Lung (tissue), 12 donors: Measurements from ENCODE around the gene GLDN. TPM values are rescaled to one million over a fixed set of nuclear protein-coding genes. Genes with fewer than 3 reads are reported as not detected.

ENCODE experiments used
- ATAC-seq: fragments of 200-7000 bp; cut with Tn5 transposase; one replicate; pipeline ENCODE4 v1.9.1; 2020; ENCODE audit warnings: moderate number of reproducible peaks; ENCODE audit not compliant: insufficient read depth, low FRiP score
- DNase-seq, 3 donors: peaks; one replicate each; pipeline ENCODE4 v3.0.0-alpha.2; 2013 to 2017
- H3K27ac ChIP-seq, 2 donors: one replicate each; pipeline ENCODE4 v1.5.1; 2013; ENCODE audit warnings: mild to moderate bottlenecking in 2 of 2, moderate library complexity in 2 of 2, control low read depth in 1 of 2, inconsistent platforms in 1 of 2, low read depth in 1 of 2, low read length in 1 of 2
- H3K27me3 ChIP-seq, 3 donors: one replicate each; pipeline ENCODE4 v1.5.1; 2013; ENCODE audit warnings: low read length in 2 of 3; ENCODE audit not compliant: control insufficient read depth in 3 of 3, insufficient read depth in 3 of 3
- H3K36me3 ChIP-seq, 4 donors: one replicate each; pipeline ENCODE4 v1.5.1; 2013; ENCODE audit warnings: low read length in 4 of 4, mild to moderate bottlenecking in 1 of 4, moderate library complexity in 1 of 4; ENCODE audit not compliant: control insufficient read depth in 4 of 4, insufficient read depth in 4 of 4
- H3K4me1 ChIP-seq, 5 donors: one replicate each; pipeline ENCODE4 v1.5.1; 2013; ENCODE audit warnings: low read length in 5 of 5, mild to moderate bottlenecking in 2 of 5, moderate library complexity in 1 of 5; ENCODE audit not compliant: control insufficient read depth in 5 of 5, insufficient read depth in 5 of 5
- H3K4me3 ChIP-seq: one replicate; pipeline ENCODE4 v1.5.1; 2013; ENCODE audit warnings: mild to moderate bottlenecking, control low read depth, moderate library complexity
- H3K9ac ChIP-seq, 2 donors: one replicate each; pipeline ENCODE4 v1.5.1; 2013; ENCODE audit warnings: low read length in 2 of 2, control low read depth in 1 of 2; ENCODE audit not compliant: insufficient read depth in 1 of 2
- H3K9me3 ChIP-seq, 4 donors: one replicate each; pipeline ENCODE4 v1.5.1; 2013; ENCODE audit warnings: low read length in 3 of 4, mild to moderate bottlenecking in 1 of 4, moderate library complexity in 1 of 4; ENCODE audit not compliant: control insufficient read depth in 4 of 4, insufficient read depth in 3 of 4
- CTCF ChIP-seq: IDR thresholded peaks from 2 replicates; pipeline ENCODE4 v1.5.1; 2012; ENCODE audit warnings: mild to moderate bottlenecking; ENCODE audit errors: control extremely low read depth, extremely low read depth
- WGBS, 2 donors: extraction: QIAGEN DNeasy Blood & Tissue Kit; methylation state at CpG; one replicate each; pipeline ENCODE4 v1.1.7; 2013; 5-methylcytosine and 5-hydroxymethylcytosine counted together
- polyA plus RNA-seq, 2 donors: library from polyadenylated mRNA; stranded (reverse); fragments of 200-250 nt; gene quantifications; one replicate each; pipeline ENCODE4 v1.2.1, GENCODE V29; 2013
- total RNA-seq, 2 donors: library from RNA; depleted of rRNA in 1 of 2; stranded (reverse); fragments of >200 nt in 1 of 2; gene quantifications; one replicate each; pipeline ENCODE4 v1.2.1, GENCODE V29; 2014 to 2021
- donor health status: control.
- donor health status: control.
- donor health status: Bipolar disorder and iron deficiency.
- donor health status: healthy.
- donor health status: DM: yes; HTN: yes; CAD: no.

Gene GLDN
- total and polyA plus RNA-seq, 4 donors, result 0.82 to 75.8 (median 8.4) TPM

- no peak for TF ChIP-seq CTCF
- Histone ChIP-seq H3K27ac (no peak overlapping the region), H3K27me3 (no peaks in the 10 kb centered on the region), H3K9ac (no peak overlapping the region), H3K36me3 (no peaks in the 10 kb centered on the region), H3K4me1 (peaks cover 0 to 8% (median 0%) of the 10 kb centered on the region in 5 donors), H3K4me3 (no peak overlapping the region), H3K9me3 (peaks cover 0 to 1% (median 0%) of the 10 kb centered on the region in 4 donors)
- ATAC-seq (no peak), DNase-seq (no peak)
- 74 to 92% methylated on average over 6 of the region's 6 CpGs for WGBS, 2 donors
These were observed 39.0 kb upstream of the GLDN start for GRCh38 chr15:51302480-51302879.

- Histone ChIP-seq H3K4me1 (peaks cover 0 to 11% (median 0%) of the 10 kb centered on the region in 5 donors), H3K27me3 (no peaks in the 10 kb centered on the region), H3K27ac (no peak overlapping the region), H3K36me3 (no peaks in the 10 kb centered on the region), H3K9me3 (peaks cover 0 to 4% (median 0%) of the 10 kb centered on the region in 4 donors), H3K4me3 (no peak overlapping the region), H3K9ac (no peak overlapping the region)
- WGBS, 2 donors, result 56 to 66% methylated on average over 2 of the region's 2 CpGs
- ATAC-seq (no peak), DNase-seq (no peak)
- no peak for TF ChIP-seq CTCF
These were observed 37.9 kb upstream of the GLDN start for GRCh38 chr15:51303462-51303980.

- DNase-seq, result no peak
- no peak overlapping the region for H3K4me3 ChIP-seq
- no peak for ATAC-seq
- peaks cover 0 to 4% (median 0%) of the 10 kb centered on the region in 4 donors for H3K9me3 ChIP-seq
- H3K27me3 ChIP-seq, result no peaks in the 10 kb centered on the region
- no peak overlapping the region for H3K27ac ChIP-seq
- H3K36me3 ChIP-seq, result no peaks in the 10 kb centered on the region
- 82 to 90% methylated on average over 3 of the region's 3 CpGs for WGBS, 2 donors
- TF ChIP-seq CTCF, result no peak
- H3K4me1 ChIP-seq, result peaks cover 0 to 32% (median 11%) of the 10 kb centered on the region in 5 donors
- H3K9ac ChIP-seq, result no peak overlapping the region
These were observed 34.1 kb upstream of the GLDN start for GRCh38 chr15:51307325-51307724.

- Histone ChIP-seq H3K27ac (no peak overlapping the region), H3K4me1 (peaks cover 0 to 37% (median 11%) of the 10 kb centered on the region in 5 donors), H3K9ac (no peak overlapping the region), H3K9me3 (peaks cover 0 to 4% (median 0%) of the 10 kb centered on the region in 4 donors), H3K27me3 (no peaks in the 10 kb centered on the region), H3K36me3 (no peaks in the 10 kb centered on the region), H3K4me3 (no peak overlapping the region)
- TF ChIP-seq CTCF, result no peak
- whole genome bisulfite sequencing, 2 donors, result 75 to 80% methylated on average over 3 of the region's 3 CpGs
- no peak for DNase-seq
- no peak for ATAC-seq
These were observed 33.6 kb upstream of the GLDN start for GRCh38 chr15:51307811-51308210.
